C1 segment of cervical spinal cord (tissue), 14 donors: ENCODE data around the gene HOXD8.

Experiments
- DNase-seq, 14 donors: peaks; one replicate each; lab custom pipeline; 2025; lab: John Stamatoyannopoulos, UW

HOXD8 gene

DNA sequence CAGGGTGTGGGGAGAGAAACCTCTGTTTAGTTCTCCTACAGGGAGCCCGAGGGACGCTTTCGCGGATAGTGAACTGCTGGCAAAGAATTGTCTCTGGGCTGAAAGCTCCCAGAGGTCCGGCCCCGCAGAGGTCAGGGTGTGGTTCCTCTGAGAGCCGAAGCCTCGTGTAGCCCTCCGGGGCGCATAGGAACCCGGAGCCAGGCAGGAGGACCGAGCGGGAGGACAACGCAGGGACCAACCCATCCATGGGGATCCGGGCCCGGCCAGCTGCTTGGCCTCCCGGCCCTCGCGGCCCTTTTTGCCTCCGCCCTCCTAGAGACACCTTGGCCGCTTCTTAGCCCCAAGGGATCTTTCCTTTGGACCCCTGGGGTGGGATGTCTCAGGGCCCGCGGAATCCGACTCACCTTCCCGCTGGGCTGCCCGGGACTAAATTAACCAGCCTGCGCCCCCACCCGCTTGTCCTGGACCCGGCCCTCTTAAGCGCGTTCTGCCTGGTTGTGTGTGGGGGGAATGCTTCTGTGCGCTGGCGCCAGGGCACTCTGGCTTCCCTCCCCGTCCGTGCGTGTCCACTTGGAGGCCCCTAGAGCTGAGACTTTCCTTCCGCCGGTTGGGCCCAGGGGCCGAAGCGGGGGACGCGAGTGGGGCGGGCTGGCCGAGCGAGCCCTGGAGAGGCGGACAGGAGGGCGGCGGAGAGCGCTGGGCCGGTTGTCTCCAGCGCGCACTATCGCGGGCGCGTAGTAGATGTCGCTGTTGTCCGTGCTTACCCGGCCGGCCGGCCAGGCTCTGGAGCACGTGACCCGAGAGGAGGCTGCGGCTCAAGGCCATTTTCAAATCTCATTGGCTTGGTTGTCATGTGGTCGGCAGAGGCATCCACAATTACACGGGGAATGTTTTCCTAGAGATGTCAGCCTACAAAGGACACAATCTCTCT lies 13.4 kb upstream of the HOXD8 start, which contains the start of gene HOXD10:
Gene HOXD10 (plus strand): TSS at position 896 of the 931 bp plus-strand sequence. CDS start 56 bp downstream, outside the sequence.
- DNase-seq: no peak

DNA sequence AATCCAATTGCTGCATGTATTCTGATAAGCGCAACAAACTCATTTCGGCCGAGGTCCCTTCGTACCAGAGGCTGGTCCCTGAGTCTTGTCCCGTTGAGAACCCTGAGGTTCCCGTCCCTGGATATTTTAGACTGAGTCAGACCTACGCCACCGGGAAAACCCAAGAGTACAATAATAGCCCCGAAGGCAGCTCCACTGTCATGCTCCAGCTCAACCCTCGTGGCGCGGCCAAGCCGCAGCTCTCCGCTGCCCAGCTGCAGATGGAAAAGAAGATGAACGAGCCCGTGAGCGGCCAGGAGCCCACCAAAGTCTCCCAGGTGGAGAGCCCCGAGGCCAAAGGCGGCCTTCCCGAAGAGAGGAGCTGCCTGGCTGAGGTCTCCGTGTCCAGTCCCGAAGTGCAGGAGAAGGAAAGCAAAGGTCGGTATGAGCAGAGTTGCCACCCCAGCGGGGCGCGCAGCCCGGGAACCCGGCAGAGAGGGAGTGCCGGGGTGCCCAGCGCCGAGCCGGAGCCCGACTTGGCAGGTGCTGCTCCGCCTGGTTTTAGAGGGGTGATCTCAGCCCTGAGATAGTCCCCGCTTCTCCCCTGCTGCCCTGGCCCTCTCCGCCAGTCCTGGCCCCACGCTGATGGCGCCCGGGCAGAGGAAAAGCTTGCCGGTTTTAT lies 12.2 kb upstream of the HOXD8 start:
- no peak for DNase-seq

DNA sequence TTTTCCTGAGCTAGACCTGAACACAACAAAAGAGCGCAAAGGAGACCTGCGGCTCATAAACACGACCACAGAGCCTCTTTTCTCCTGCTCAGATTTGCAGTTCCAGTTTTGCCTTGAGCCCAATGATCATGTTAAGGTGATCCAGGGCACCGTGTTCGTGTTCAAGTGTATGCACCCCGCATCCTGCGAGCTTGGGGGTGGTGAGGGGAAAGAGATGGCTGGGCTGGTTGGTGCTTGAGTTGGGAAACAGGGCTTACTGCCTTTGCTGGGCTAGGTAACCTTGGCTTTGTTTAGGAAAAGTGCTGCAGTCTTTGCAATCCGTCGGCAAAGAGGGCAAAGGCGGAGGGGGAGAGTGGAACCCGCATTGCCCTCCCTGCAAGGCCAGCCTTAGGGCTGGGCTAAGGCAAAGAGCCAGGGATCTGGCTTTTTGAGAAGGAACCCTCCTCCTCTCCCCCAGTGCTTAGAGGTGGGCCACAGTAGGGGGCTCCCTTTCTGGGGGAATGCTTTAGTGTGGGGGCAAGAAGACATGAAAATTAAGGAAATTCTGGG lies 11.6 kb upstream of the HOXD8 start:
- DNase-seq: no peak

DNA sequence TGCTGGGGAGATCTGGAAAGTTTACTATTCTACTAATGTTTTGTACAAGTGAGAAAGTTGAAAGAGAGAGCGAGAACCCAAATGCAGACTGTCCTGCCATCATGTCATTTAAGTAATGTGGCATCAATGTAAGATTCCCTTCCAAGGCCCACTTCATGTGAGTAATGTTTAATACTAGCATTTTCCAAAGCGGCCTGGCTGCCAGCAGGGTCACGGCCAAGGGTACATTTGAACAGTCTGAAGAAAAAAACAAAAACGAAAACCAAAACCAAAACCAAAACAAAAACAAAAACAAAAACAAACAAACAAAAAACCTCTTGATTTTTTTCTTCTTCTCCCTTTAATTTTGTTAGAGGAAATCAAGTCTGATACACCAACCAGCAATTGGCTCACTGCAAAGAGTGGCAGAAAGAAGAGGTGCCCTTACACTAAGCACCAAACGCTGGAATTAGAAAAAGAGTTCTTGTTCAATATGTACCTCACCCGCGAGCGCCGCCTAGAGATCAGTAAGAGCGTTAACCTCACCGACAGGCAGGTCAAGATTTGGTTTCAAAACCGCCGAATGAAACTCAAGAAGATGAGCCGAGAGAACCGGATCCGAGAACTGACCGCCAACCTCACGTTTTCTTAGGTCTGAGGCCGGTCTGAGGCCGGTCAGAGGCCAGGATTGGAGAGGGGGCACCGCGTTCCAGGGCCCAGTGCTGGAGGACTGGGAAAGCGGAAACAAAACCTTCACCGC lies 10.7 kb upstream of the HOXD8 start:
- no peak for DNase-seq

DNA sequence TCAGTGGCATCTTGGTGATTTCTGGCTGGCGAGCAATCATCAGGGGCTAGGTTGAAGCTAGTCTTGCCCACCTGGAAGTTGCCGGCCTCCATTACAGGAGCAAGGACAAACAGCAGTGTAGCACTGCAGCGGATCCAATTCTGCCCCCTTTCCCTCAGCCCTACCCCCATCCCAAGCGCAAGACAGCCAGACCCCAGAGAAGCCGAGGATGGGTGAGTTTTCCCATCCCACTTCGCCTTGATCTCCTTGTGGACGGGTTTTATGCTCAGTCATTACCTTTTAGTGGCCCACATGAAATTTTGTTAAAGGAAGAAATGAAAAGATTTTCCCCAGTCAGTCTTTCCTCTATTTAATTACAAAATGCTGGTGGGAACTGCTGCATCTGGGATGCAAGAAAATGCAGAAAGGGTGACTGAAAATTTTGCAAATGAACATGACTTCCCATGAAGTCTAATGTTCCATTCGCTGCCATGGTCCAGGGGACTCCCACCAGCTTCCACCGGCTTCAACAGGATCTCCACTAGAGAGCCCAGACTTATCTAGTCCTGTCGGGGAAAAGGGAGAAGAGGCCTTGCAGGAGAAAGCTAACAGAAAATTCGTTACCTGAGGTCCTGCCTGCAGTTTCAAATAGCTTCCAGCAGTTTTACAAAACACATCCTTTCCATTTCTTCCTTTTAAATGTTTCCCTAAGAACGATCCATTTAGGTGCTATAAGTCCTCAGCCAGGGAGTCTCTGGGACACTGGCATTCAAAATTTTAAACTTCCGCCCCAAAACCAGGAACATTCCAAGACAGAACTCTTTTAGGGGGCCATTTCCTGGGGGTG lies 8.9 kb upstream of the HOXD8 start:
- DNase-seq: no peak

DNA sequence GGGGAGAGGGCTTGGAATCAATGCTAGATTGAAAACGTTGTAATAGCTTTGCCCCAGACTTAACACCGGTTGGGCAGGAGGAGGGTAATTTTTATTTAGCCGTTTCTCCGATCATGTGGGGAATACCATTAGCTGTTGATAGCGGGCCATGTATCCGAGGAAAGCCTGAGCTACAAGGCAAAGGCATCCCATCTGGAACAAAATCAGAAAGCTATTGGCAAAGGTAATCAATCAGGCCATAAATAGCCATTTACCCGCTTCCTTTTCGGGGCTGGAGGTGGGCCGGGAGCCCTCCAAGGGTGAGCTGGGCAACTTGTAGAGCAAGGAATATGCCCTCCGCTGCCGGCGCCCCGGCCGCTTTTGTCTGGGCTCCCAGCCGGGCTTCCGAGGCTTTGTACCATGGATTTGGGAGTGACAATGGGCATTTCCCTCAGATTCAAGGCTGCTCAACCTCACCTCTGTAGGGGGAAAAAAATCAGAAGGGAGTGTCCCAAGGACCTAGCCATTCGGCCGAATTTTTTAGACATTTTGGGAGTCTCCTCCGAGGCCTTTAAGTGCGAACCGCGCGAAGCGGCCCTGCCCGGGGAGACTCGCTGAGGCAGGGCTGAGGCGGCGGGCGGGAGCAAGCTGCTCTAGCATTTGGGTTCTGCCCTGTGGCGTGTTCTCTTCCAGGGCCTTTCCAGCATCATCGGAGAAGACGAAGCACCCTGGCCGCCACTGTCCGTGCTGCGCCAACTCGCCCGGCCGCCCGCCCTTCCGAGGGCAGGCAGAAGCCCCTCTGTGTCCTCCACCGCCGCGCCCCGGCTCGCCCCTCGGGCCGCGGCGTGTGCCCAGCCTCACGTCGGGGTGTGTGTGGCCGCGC lies 8.1 kb upstream of the HOXD8 start:
- no peak for DNase-seq

DNA sequence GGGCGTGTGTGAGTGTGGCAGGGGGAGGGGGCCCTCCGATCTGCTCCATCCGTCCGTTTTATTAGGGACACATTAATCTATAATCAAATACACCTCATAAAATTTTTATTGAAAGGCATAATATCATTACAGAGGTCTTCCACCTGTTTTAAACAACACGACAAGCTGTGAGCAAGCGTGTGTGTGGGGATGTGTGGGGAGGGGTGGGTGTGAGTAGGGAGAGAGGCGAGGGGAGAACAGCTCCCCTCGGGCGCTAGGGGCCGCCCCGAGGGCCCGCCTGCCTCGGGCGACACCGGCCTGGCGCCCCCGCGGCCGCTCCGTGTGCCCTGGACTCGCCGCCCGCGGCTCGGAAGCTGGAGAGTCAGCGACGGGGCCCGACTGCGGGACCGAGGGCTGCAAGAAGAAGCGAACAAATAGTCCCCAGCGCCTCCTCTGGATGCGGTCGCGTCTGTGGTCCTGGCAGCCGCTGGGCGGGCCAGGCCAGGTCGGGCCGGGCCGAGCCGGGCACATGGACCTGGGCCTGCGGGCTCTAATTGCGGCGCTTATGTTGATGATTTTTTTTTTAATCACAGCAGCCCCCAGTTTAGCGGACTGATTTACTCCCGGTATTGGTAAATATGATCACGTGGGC lies 7.3 kb upstream of the HOXD8 start:
- no peak for DNase-seq

DNA sequence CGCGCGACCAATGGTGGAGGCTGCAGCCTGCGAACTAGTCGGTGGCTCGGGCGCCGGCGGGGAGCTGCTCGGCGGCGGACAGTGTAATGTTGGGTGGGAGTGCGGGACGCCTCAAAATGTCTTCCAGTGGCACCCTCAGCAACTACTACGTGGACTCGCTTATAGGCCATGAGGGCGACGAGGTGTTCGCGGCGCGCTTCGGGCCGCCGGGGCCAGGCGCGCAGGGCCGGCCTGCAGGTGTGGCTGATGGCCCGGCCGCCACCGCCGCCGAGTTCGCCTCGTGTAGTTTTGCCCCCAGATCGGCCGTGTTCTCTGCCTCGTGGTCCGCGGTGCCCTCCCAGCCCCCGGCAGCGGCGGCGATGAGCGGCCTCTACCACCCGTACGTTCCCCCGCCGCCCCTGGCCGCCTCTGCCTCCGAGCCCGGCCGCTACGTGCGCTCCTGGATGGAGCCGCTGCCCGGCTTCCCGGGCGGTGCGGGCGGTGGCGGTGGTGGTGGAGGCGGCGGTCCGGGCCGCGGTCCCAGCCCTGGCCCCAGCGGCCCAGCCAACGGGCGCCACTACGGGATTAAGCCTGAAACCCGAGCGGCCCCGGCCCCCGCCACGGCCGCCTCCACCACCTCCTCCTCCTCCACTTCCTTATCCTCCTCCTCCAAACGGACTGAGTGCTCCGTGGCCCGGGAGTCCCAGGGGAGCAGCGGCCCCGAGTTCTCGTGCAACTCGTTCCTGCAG lies 6.7 kb upstream of the HOXD8 start, which contains the start of gene HOXD9:
Gene HOXD9 (plus strand): TSS at position 37 of the 728 bp plus-strand sequence. CDS start 50 bp downstream, at position 87.
- DNase-seq: no peak

DNA sequence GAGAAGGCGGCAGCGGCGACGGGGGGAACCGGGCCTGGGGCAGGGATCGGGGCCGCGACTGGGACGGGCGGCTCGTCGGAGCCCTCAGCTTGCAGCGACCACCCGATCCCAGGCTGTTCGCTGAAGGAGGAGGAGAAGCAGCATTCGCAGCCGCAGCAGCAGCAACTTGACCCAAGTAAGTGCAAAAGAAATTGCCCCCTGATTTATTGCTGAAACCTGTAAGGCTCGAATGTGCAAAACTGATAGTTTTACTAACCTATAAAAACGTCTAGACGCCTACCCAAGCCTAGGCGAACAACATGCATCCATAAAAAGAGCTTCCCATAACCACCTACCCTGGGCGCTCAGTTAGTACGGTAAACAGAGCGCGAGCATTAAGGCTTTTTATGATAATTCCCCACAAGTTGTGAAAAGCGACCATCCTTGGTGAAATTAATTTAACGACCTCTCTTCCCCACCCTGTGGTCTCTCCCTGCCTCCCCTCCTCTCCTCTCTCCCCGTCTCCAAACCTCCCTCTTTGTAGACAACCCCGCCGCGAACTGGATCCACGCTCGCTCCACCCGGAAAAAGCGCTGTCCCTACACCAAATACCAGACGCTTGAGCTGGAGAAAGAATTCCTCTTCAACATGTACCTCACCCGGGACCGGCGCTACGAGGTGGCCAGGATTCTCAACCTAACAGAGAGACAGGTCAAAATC lies 5.9 kb upstream of the HOXD8 start:
- DNase-seq: no peak

DNA sequence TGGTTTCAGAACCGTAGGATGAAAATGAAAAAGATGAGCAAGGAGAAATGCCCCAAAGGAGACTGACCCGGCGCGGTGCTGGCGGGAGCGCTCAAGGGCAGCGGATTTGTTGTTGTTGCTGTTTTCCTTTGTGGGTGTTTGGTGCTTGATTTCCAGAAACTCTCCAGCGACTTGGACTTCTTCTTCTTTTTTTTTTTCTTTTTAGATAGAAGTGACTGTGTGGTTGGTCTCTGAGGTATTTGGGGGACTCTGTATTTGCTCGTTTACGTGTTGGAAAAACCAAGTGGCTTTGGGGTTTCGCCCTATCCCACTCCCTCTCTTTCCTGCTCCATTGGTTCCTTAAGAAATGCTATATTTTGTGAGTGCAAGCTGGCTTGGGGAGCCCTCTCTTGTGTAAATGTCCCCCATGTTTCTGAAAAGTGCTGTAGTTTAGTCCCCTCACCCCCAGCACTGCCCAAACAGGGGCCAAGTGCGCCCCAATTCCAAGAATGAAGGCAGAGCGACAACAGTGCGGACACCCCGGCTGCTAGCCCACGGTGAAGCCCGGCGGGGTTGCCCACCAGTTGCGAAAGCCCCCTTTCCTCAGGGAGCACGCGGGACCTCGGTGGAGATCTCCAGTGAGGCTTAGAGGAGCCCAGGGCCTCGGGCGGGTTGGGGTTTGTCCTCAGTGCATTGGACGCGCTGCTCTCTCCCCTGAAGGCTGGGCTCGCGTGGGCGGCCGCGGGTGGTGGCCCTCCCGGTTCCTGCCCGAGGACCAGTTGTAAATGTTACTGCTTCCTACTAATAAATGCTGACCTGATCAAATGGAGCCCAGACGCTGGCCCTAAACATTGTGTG lies 5.2 kb upstream of the HOXD8 start:
- DNase-seq: no peak

DNA sequence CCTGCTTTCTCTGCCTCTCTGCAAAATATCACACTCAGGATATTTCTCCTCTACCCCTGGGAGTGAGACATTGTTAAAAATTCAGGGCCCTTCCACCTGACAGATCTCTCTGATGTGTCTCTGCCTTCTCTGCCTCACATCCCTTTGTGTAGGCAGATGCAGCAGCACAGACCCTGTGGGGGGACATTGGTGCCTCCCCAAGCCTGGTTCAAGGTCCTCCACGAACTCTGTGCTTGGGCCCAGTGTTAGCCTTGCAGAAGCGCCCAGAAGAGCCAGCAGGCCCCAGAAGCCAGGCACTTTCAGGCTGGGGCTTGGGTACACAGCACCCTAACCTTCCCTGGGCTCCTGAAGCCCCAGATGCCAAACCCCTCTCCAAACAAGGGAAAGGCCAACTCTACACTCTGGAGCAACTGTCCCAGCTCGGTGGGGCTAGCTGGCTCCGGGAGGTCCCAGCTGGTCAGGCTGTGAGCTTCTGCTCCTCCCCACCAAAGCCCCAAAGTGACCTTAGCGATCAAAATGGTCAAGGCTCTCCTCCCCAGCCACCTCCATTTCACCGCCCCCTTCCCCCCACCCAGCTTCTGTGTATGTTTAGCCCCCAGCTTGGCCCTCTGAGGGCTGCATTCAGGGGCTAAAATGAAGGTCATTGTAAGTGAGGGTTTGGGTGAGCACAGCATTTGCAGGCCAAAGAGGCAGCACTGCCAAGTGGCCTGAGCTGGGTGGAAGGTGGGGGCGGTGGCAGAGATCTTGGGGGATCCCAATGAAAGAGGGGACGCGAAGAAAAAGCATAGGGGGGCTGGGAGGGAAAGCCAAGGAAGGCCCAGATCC lies 4.3 kb upstream of the HOXD8 start:
- no peak for DNase-seq

DNA sequence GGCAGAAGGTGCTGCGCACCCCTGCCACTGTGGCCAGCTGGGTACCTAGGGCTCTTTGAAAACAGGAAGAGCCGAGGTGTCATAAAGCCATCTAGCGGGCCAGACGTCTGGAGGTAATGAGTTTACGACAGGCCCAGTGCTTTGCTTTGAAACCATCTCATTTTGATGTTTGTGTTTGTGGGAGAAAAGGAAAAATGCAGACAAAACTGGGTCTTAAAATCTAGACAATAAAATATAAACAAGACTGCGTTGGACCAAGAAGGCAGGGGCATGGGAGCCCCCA lies 3.8 kb upstream of the HOXD8 start:
- no peak for DNase-seq

DNA sequence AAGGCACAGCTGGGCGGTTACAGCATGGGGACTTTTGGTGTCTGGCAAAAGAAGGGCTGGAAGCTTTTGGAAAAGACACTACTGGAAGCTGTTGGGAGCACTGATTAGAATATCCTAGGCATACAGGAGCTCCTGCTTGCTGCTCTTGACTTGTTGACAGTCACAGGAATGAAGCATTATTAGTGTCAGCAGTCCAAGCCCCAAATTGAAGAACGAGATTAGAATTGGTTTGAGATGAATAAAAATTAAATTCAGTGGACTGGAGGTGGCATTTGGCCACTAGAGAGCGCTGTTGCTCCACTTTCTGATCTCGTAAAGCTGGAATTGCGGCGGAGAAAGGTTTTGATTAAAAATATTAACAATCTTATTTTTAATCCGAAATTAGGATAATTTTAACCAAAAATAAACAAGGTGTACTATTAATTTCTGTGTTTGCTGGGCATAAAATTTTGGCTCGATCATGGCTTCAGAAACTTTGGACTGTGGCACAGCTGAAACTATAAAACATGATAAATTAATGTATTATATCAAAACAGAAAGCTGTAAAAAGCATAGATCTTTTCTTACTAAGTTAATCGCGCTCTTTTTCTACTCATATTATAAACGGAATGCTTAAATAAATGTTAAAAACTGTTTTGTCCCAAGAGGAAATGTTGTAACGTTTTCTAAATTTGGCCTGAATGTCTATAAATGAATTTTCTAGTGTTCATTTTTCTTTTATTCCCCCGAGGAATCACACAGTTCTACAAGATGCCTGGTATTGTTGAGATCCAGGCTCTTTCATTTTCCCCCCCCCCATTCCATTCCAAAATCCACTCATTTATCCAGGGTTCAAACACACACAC lies 2.4 kb upstream of the HOXD8 start:
- DNase-seq: peak in 5 of 14 donors; percentile 24 to 55 (median 40)

DNA sequence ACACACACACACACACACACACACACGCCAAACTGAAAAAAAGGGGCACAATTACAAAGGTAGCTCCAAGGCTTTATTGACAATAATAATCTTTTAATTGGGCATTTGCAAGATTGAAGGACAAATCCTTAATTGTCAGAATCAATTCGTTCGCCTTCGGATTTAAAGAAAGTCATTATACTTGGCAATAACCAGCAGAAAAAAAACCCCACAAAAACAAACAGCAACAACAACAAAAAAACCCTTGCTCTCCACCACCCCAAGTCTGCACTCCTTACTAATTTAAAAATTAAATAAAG lies 1.8 kb upstream of the HOXD8 start:
- no peak for DNase-seq

DNA sequence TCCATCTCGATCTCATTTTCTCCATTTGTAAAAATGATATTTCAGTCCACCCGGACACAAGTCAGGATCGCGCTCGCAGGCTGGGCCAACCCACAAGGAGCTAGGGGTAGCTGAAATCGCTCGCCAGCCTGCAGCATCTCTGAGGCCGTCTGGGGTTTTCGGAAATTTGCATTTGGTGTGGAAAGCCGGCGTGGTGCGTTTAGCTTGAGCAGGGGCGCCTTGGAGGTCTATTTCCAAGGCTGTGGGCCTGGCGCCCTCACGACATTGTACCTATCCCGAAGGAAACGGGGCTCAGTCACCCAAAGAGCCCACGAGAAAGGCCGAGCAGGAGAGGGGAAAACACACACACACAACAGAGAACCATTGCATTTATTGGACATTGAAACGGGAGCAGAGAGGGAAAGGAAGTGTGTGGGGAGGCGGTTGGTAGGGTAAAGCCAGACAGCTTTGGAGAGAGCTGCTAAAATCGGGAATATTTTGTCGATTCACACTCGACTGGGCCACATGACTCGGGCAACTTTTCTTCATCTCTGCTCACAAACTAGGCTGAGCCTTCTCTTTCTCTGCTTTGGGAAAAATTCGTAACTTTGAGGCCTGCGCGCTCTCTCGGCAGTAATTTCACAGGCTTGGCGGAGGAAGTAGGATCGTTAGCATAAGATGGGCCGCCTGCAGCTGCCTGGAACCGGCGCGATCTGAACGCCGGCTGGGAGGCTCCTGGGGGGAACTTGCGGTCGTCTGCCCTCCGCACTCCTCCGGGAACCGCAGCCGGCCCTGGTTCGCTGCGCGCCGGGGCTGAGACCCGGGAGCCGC lies 1.1 kb upstream of the HOXD8 start:
- DNase-seq: no peak
